G401 (cell line): ENCODE results near the gene CTTNBP2NL. TPM values are rescaled to one million over a fixed set of nuclear protein-coding genes. Genes with fewer than 3 reads are reported as not detected.

Experiments
- DNase-seq: peaks from one replicate; pipeline ENCODE4 v3.0.0-alpha.2; 2015; ENCODE audit warnings: low spot score
- in situ Hi-C: cut with HindIII; loops from 2 replicates; pipeline ENCODE4 v1.10.0; 2016; ENCODE audit warnings: low sequenced_read_pairs, mixed read lengths
- total RNA-seq: library from RNA; depleted of rRNA; stranded (reverse); fragments of >200 nt; shearing (Covaris generic); gene quantifications from 2 replicates; pipeline ENCODE4 v1.2.3, GENCODE V29; 2014

The CTTNBP2NL gene
- total RNA-seq, 1 experiment from 2014 or later: 13.2 TPM

- in situ Hi-C loops: no loop called here
- no peak for DNase-seq
Measured at GRCh38 chr1:112496290-112496689, 100.3 kb downstream of the CTTNBP2NL start.

DNA sequence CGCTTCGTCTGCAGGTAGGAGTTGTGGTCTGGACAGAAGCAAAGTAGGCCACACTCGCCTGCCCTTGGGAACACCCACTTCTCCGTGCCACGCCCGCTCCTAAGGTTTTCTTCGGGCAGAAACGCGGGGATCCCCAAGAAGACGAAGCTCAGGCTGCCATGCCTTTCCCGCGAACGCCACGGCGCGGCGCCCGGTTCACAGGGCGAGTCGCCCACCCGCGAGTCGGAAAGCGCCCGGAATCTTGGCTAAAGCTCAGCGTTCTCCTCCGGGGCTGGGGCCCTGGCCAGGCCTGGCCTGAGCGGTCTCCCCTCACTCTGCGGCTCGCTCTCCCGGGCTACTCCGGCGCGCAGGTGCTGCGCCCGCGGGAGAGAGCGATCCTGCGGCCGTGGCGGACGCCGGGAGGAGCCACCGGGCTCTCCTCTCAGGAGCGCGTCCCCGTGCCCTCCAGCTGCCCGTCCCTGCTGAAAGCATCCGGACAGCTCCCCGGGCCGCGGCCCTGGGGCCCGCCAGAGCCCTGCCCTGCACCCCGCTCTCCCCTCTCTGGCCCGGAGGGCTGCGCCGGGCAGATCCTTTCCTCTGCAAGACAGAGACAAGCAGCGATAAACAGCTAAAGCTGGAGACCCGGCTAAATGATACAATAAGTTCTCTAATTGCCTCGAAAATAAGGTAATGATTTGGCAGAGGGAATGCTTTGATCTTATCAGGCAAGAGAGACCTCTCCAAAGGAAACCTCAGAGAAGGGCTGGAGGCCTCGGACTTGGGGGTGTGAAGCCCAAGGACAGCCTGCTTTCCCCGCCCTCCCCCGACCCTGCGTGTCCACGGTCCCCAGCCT lies 106.0 kb downstream of the CTTNBP2NL start:
- DNase-seq: peak; percentile 77
- in situ Hi-C loops: no loop called here

DNA sequence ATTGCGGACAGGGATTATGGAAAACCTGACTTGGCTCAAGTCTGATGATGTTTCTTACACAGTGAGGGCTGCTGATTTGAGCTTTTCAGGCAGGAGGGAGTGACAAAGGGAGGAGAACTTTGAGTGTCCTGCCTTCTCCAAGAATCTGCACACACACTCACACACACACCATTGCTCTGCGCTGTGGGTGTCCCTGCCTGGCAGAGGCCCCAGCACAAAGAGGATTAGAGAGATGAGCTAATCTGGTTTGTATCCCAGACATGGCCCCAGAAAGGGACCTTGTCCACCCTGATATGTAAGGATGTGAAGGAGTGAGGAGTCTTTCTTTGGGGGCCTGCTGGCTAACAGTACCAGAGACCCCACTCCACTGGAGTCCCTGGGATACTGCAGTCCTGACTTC lies 106.8 kb downstream of the CTTNBP2NL start:
- in situ Hi-C loops: no loop called here
- DNase-seq: peak; percentile 76

- in situ Hi-C loops: no loop called here
- no peak for DNase-seq
Measured at GRCh38 chr1:112504001-112504660, 108.1 kb downstream of the CTTNBP2NL start.

GRCh38 chr1:112504661-112505399 lies 108.8 kb downstream of the CTTNBP2NL start:
- DNase-seq: no peak
- in situ Hi-C loops: no loop called here

GRCh38 chr1:112505400-112505785 lies 109.4 kb downstream of the CTTNBP2NL start:
- DNase-seq: no peak
- in situ Hi-C loops: no loop called here

DNA sequence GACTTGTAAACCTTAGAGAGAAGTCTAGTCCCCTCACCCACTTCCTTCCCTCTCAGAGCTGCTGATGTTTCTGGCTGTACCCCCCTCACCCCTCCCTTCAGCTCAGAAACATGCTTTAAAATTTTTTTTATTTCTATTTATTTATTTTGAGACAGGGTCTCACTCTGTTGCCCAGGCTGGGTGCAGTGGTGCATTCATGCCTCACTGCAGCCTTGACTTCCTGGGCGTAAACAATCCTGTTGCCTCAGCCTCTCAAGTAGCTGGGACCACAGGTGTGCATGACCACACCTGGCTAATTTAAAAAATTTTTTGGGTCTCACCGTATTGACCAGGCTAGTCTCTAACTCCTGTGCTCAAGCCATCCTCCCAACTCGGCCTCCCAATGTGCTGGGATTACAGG lies 109.9 kb downstream of the CTTNBP2NL start:
- DNase-seq: no peak
- in situ Hi-C loops: no loop called here

DNA sequence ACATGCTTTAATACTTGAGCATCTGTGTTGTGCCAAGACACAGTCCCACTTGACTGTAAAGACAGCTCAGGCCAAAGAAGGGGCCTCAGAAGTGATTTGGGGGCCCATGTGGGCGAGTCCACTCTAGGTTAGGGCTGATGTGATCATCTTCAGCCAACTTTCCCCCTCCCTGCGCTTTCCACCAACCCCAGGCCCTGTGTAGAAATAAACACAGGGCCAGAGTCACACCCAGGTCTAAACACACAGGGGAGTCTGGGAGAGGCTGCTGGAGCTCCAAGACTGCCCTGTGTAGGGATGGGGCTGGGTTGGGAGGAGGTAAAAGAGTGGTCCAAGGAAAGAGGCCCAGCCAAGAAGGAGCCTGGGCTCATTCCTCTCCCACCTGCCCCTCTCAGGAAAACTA lies 110.3 kb downstream of the CTTNBP2NL start:
- DNase-seq: no peak
- in situ Hi-C loops: no loop called here

- in situ Hi-C loops: no loop called here
- no peak for DNase-seq
Measured at GRCh38 chr1:112506731-112507130, 110.7 kb downstream of the CTTNBP2NL start.

GRCh38 chr1:112507336-112507735 lies 111.3 kb downstream of the CTTNBP2NL start:
- in situ Hi-C loops: no loop called here
- DNase-seq: no peak

- in situ Hi-C loops: no loop called here
- no peak for DNase-seq
Measured at GRCh38 chr1:112507921-112508277, 111.9 kb downstream of the CTTNBP2NL start.

DNA sequence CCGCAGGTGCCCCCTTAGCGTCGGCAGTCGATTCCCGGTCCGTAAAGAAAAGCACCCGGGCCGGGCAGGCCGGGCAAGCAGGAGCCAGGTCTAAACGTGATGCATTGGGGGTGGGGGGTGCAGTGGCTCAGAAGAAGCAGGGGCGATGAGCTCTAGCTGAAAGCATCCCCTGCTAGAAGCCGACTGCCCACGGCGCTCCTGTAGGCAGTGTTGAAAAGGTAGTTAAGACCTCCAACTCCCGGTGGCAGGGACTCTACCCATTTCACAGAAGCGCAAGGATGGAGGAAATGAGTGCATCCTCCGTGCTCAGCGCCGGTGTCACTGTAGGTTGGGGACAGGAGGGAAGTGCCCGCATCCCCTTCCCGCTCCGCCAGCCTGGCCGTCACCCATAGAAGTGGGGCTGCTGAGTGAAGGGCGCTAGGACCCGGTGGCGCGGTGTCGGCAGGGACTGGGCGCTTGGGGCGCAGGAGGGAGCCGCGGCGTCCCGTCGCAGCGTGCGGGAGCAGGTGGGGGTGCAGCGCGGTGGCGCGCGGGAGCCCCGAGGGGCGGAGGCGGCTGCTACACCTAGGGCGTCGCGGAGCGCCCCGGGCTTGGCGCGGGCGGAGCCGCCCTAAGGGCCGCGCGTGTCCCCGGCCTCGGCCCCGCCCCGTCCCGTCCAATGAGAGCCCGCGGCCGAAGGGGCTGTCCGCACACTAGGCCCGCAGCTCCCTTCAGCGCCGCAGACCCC lies 112.4 kb downstream of the CTTNBP2NL start, which contains the start of gene WNT2B:
Gene WNT2B, plus strand, starts transcription at position 688 of the 727 bp plus-strand sequence. CDS start 298 bp downstream, outside the sequence.
- no peak for DNase-seq
- in situ Hi-C loops: no loop called here

DNA sequence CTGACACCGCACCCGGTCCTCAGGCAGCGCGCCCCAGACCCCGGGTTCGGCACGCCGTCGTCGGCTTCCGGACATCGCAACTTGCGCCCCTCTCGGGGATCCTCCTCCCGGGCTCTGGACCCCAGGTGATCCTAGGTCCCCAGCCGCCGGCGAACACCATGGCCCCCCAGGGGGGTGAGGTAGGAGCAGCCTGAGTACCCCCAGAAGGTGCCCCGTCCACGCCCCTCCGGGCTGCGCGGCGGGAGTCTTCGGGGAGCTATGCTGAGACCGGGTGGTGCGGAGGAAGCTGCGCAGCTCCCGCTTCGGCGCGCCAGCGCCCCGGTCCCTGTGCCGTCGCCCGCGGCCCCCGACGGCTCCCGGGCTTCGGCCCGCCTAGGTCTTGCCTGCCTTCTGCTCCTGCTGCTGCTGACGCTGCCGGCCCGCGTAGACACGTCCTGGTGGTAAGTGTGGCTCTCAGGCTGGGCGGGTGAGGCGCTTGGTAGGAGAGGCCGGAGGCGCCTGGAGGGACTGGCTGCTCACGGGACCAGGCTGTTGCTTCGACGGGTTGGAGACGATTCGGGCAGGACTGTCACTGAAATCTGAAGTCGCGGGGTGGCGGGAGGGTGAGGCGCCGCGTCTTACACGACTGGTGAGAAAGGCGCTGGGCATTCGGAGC lies 113.1 kb downstream of the CTTNBP2NL start:
- DNase-seq: no peak
- in situ Hi-C loops: no loop called here

DNA sequence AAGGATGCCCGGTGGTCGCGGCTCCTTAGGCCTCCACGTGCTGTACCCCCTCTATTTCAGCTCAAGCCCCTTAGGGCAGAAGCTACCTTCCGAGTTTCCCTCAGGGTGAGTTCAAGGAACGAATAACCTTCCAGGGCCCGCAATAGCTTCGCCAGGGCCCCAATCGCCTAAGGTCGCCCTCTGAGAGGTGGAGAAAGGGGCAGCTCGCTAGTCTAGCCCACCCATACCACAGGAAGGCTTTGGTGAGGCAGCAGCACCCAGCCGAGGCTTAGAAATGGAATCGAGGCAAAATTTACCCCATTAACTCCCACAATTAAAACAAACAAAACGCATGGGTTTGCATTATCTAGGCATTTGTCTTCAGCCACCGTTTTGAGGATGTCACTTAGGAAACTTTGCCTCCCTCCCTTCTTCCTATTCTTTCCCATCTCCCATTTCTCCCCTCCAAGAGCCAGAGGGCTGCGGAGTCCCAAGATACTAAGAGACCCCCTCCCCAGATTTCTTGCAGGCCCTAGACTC lies 113.7 kb downstream of the CTTNBP2NL start:
- DNase-seq: no peak
- in situ Hi-C loops: no loop called here

GRCh38 chr1:112510340-112510739 lies 114.3 kb downstream of the CTTNBP2NL start:
- DNase-seq: no peak
- in situ Hi-C loops: no loop called here
